Endothelial cell of umbilical vein (primary cell): ENCODE results near the gene MRLN. TPM values are rescaled to one million over a fixed set of nuclear protein-coding genes. Genes with fewer than 3 reads are reported as not detected.

Experiments
- BruUV-seq: library from RNA; stranded (reverse); fragments of 400-500 nt; replicated peaks from 2 replicates; lab custom pipeline; 2021; lab: Mats Ljungman, UMichigan
- CTCF ChIA-PET: fragments of 300-600, 350-600 bp; sonication (Branson Sonifier 250); formaldehyde crosslinking; loops from one replicate; lab custom pipeline; 2021; ENCODE audit warnings: antibody characterized with exemption, inconsistent platforms; lab: Charles Lee
- POLR2A ChIA-PET: fragments of 300-600, 350-600 bp; sonication (Branson Sonifier 250); formaldehyde crosslinking; loops from one replicate; lab custom pipeline; 2021; ENCODE audit warnings: antibody characterized with exemption, inconsistent platforms; lab: Charles Lee
- DNase-seq: peaks from one replicate; pipeline ENCODE4 v3.0.0-alpha.2; 2011; ENCODE audit warnings: low read depth, low spot score
- FAIRE-seq: peaks from 2 replicates; lab custom pipeline; 2011; peaks lifted over from hg19 to GRCh38; lab: Jason Lieb, UNC
- H2AFZ ChIP-seq: 2 replicates; pipeline ENCODE4 v1.6.0; 2012; ENCODE audit warnings: low read depth, low read length, control low read depth, inconsistent platforms
- H3K27ac ChIP-seq: 2 replicates; pipeline ENCODE4 v1.5.1; 2011; ENCODE audit warnings: low read depth, mild to moderate bottlenecking, control low read depth, low read length, moderate library complexity; ENCODE audit not compliant: insufficient read depth
- H3K27me3 ChIP-seq, 2 experiments: 2 replicates each; pipeline versions ENCODE4 v1.6.0 to v1.6.1; 2011; ENCODE audit warnings: low read length in 2 of 2, mixed read lengths in 1 of 2; ENCODE audit not compliant: control insufficient read depth in 2 of 2, insufficient read depth in 2 of 2
- H3K36me3 ChIP-seq, 2 experiments: 2 replicates in 1 of 2; 3 replicates in 1 of 2; pipeline ENCODE4 v1.5.1; 2011; ENCODE audit warnings: low read length in 2 of 2, mild to moderate bottlenecking in 1 of 2, moderate library complexity in 1 of 2; ENCODE audit not compliant: control insufficient read depth in 2 of 2, insufficient read depth in 2 of 2; ENCODE audit errors: extremely low read depth in 1 of 2
- H3K4me1 ChIP-seq: 3 replicates; pipeline ENCODE4 v1.5.1; 2011; ENCODE audit warnings: mild to moderate bottlenecking, low read length; ENCODE audit not compliant: control insufficient read depth, insufficient read depth; ENCODE audit errors: extremely low read depth
- H3K4me2 ChIP-seq: 2 replicates; pipeline ENCODE4 v1.6.1; 2011; ENCODE audit warnings: low read length, control low read depth, mixed read lengths; ENCODE audit not compliant: insufficient read depth
- H3K4me3 ChIP-seq, 3 experiments: fragments of 200-600 bp in 1 of 3; sonication (generic), shearing (Covaris generic) in 1 of 3; replicated peaks in 1 of 3; 2 replicates each; pipeline ENCODE4 v1.5.1; 2011 to 2016; ENCODE audit warnings: control low read depth in 3 of 3, low read length in 3 of 3, mild to moderate bottlenecking in 2 of 3, inconsistent platforms in 1 of 3, low read depth in 1 of 3, moderate library complexity in 1 of 3; ENCODE audit not compliant: insufficient read depth in 1 of 3
- H3K79me2 ChIP-seq: 2 replicates; pipeline ENCODE4 v1.6.0; 2012; ENCODE audit warnings: low read length, inconsistent platforms; ENCODE audit not compliant: control insufficient read depth, insufficient read depth
- H3K9ac ChIP-seq: replicated peaks from 2 replicates; pipeline ENCODE3; 2011; ENCODE audit warnings: low read length, control low read depth; ENCODE audit not compliant: insufficient read depth; ENCODE audit errors: extremely low read depth
- H3K9me1 ChIP-seq: replicated peaks from 3 replicates; pipeline ENCODE4 v1.6.0; 2011; ENCODE audit warnings: mild to moderate bottlenecking, low read length; ENCODE audit not compliant: control insufficient read depth, insufficient read depth; ENCODE audit errors: extremely low read depth
- H3K9me3 ChIP-seq: replicated peaks from 2 replicates; pipeline ENCODE4 v1.5.1; 2012; ENCODE audit warnings: low read length, inconsistent platforms; ENCODE audit not compliant: control insufficient read depth, insufficient read depth
- H4K20me1 ChIP-seq: replicated peaks from 2 replicates; pipeline ENCODE3; 2011; ENCODE audit warnings: mild to moderate bottlenecking, low read length; ENCODE audit not compliant: control insufficient read depth, insufficient read depth; ENCODE audit errors: extremely low read depth
- CTCF ChIP-seq, 2 donors: IDR thresholded peaks; 1 replicate in 1 of 2; 2 replicates in 1 of 2; pipeline ENCODE4 v1.5.1; 2011; ENCODE audit warnings: low read length in 2 of 2, mild to moderate bottlenecking in 2 of 2, moderate library complexity in 2 of 2, control low read depth in 1 of 2, inconsistent platforms in 1 of 2, low read depth in 1 of 2; ENCODE audit not compliant: insufficient read depth in 1 of 2; ENCODE audit errors: extremely low read depth in 1 of 2
- FOS ChIP-seq: IDR thresholded peaks from 2 replicates; pipeline ENCODE4 v1.6.1; 2011; ENCODE audit warnings: mild to moderate bottlenecking, low read length, moderate library complexity, borderline replicate concordance; ENCODE audit not compliant: insufficient read depth
- GATA2 ChIP-seq: IDR thresholded peaks from 2 replicates; pipeline ENCODE4 v1.7.0; 2011; ENCODE audit warnings: low read depth, mild to moderate bottlenecking, moderate library complexity, mixed read lengths, low read length; ENCODE audit not compliant: insufficient read length, insufficient read depth
- POLR2A ChIP-seq: IDR thresholded peaks from 2 replicates; pipeline ENCODE4 v1.6.1; 2012; ENCODE audit warnings: low read depth, mild to moderate bottlenecking, control low read depth, low read length
- POLR2AphosphoS5 ChIP-seq: IDR thresholded peaks from 2 replicates; pipeline ENCODE4 v1.6.1; 2012; ENCODE audit warnings: low read depth, mild to moderate bottlenecking, control low read depth, low read length, moderate library complexity; ENCODE audit not compliant: insufficient read depth
- dilution Hi-C: fragments of 300-500 bp; cut with MboI; formaldehyde crosslinking; loops from one replicate; pipeline ENCODE4 v1.15.0; 2019; ENCODE audit warnings: low sequenced_read_pairs; ENCODE audit not compliant: extremely low pct_ligation_motif_present
- intact Hi-C: fragments of 100-400 bp; cut with micrococcal nuclease; formaldehyde crosslinking; loops from one replicate; pipeline ENCODE4 v1.10.0; 2022
- polyA plus RNA-seq, 4 experiments: library from polyadenylated mRNA; depleted of rRNA in 3 of 4; stranded (reverse) in 3 of 4; unstranded in 1 of 4; fragments of >200 nt; gene quantifications; 2 replicates each; pipeline versions ENCODE4 v1.2.1 to v1.2.3, GENCODE V29; 2011 to 2012; ENCODE audit warnings: missing spikeins in 1 of 4
- total RNA-seq: library from RNA; stranded (reverse); gene quantifications from 2 replicates; pipeline ENCODE4 v1.2.3, GENCODE V29; 2021
- TF ChIP-seq, protein P1 (sequence below): IDR thresholded peaks from 2 replicates; pipeline ENCODE4 v1.6.1; 2011; ENCODE audit not compliant: insufficient read depth, insufficient read length

MRLN gene
- total and polyA plus RNA-seq, 2 donors (not counting 3 experiments of a cell fraction or from before 2014, with no cell fraction given) = not detected

- Histone ChIP-seq H3K27ac (no peak overlapping the region), H3K9me1 (no peaks in the 10 kb centered on the region), H3K27me3 (peaks cover 0 to 1% of the 10 kb centered on the region in 2 experiments), H2AFZ (no peak overlapping the region), H4K20me1 (no peaks in the 10 kb centered on the region), H3K36me3 (no peaks in the 10 kb centered on the region), H3K79me2 (no peaks in the 10 kb centered on the region), H3K4me2 (no peak overlapping the region), H3K9me3 (no peaks in the 10 kb centered on the region), H3K9ac (no peak overlapping the region), H3K4me1 (no peaks in the 10 kb centered on the region), H3K4me3 (no peak overlapping the region)
- TF ChIP-seq CTCF (IDR thresholded peaks at IDR 0.05; ENCODE audit: extremely low read depth in 1 of 2, insufficient read depth in 1 of 2, low read depth in 1 of 2, low read length in 2 of 2) (no peak), GATA2 (no peak), FOS (no peak), POLR2A (no peak), POLR2AphosphoS5 (no peak)
- TF ChIP-seq, protein P1, sequence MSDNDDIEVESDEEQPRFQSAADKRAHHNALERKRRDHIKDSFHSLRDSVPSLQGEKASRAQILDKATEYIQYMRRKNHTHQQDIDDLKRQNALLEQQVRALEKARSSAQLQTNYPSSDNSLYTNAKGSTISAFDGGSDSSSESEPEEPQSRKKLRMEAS = no peak
- no TSS peak for BruUV-seq
- POLR2A ChIA-PET = no interaction called here
- CTCF ChIA-PET = no interaction called here
- dilution Hi-C loops (no loop called here), intact Hi-C loops (no loop called here)
- DNase-seq (no peak), FAIRE-seq (no peak)
Observed at GRCh38 chr10:59754951-59755350, 1.7 kb upstream of the MRLN start.
